Measurements from ENCODE around the gene NANS.

DNA sequence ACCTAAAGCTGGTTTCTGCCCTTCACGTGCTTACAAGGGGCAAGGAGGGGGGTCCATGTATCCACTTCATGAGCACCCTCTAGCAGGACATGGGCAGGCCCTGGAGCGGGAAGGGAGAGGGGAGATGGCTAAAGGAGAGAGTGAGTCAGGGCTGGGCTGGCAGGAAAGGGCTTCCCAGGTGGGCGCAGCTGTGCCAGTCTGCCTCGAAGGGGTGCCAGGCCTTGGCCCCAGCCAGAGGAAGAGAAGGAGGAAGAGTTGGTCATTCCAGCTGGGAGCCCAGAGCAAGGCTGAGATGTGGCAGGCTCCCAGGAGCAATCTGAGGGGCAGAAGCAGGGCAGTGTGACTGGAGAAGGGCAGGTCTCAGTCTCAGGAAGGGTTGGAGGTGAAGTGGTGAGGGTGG is 37.8 kb downstream of the NANS start:
- TF ChIP-seq, protein P1, sequence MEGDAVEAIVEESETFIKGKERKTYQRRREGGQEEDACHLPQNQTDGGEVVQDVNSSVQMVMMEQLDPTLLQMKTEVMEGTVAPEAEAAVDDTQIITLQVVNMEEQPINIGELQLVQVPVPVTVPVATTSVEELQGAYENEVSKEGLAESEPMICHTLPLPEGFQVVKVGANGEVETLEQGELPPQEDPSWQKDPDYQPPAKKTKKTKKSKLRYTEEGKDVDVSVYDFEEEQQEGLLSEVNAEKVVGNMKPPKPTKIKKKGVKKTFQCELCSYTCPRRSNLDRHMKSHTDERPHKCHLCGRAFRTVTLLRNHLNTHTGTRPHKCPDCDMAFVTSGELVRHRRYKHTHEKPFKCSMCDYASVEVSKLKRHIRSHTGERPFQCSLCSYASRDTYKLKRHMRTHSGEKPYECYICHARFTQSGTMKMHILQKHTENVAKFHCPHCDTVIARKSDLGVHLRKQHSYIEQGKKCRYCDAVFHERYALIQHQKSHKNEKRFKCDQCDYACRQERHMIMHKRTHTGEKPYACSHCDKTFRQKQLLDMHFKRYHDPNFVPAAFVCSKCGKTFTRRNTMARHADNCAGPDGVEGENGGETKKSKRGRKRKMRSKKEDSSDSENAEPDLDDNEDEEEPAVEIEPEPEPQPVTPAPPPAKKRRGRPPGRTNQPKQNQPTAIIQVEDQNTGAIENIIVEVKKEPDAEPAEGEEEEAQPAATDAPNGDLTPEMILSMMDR (IDR thresholded peaks at IDR 0.05; ENCODE audit: poor library complexity, severe bottlenecking), result no peak
- TF ChIP-seq EZH2 (IDR thresholded peaks at IDR 0.05; ENCODE audit: borderline replicate concordance, insufficient read depth, low read length, poor library complexity, severe bottlenecking) (no peak), EP300 (conservative IDR thresholded peaks at IDR 0.05; ENCODE audit: poor library complexity, severe bottlenecking) (no peak), TAF1 (IDR thresholded peaks at IDR 0.05; ENCODE audit: low read depth) (no peak)
